HepG2 (cell line): Measurements from ENCODE around the gene SPIB. TPM values are rescaled to one million over a fixed set of nuclear protein-coding genes. Genes with fewer than 3 reads are reported as not detected.

ENCODE experiments used
- DMTF1 ChIP-seq: sonication (generic); formaldehyde crosslinking; IDR thresholded peaks from 2 replicates; pipeline ENCODE4 v1.4.0; 2020; ENCODE audit warnings: mild to moderate bottlenecking, missing genetic modification reagents
- PRDM10 ChIP-seq: sonication (generic); formaldehyde crosslinking; IDR thresholded peaks from 2 replicates; pipeline ENCODE4 v1.4.0; 2020; ENCODE audit warnings: low read depth, missing genetic modification reagents
- SIX4 ChIP-seq: sonication (generic); formaldehyde crosslinking; IDR thresholded peaks from 2 replicates; pipeline ENCODE4 v1.4.0; 2020; ENCODE audit warnings: missing genetic modification reagents
- TFE3 ChIP-seq: IDR thresholded peaks from 2 replicates; pipeline ENCODE4 v1.6.1; 2016
- polyA plus RNA-seq, 8 experiments: library from polyadenylated mRNA; depleted of rRNA in 3 of 8; stranded (reverse) in 7 of 8; unstranded in 1 of 8; fragments of >200 nt; fragmentation: Illumina TruSeq in 4 of 8; extraction: Trizol in 4 of 8; gene quantifications; 2 replicates each; pipeline versions ENCODE4 v1.2.1 to v1.2.3, GENCODE V29; 2011 to 2016; ENCODE audit warnings: low read depth in 4 of 8, missing spikeins in 1 of 8, mixed read lengths in 1 of 8; ENCODE audit not compliant: insufficient read depth in 1 of 8
- total RNA-seq, 5 experiments: library from RNA; depleted of rRNA; stranded (reverse); fragments of >200 nt; fragmentation: Illumina TruSeq; extraction: Trizol; gene quantifications; 2 replicates each; pipeline ENCODE4 v1.2.3, GENCODE V29; 2016; ENCODE audit warnings: low read depth in 1 of 5

Gene SPIB
- total and polyA plus RNA-seq, 2 of the 13 experiments (the other 11 are each of a cell fraction or from before 2014, with no cell fraction given): 0.04 TPM; not detected in 1

- TF ChIP-seq PRDM10 (CRISPR knock-in tag) (no peak), TFE3 (CRISPR knock-in tag) (no peak), SIX4 (no peak), DMTF1 (CRISPR knock-in tag) (no peak)
Observed at GRCh38 chr19:50428772-50429463, 10.2 kb downstream of the SPIB start (continued).
